ENCODE data around the gene CARS2.
"Not testable (repeated sequence)": the region's sequence is repeated elsewhere in the genome, so short reads cannot be mapped to it uniquely, and the experiment has no call there.

The CARS2 gene

DNA sequence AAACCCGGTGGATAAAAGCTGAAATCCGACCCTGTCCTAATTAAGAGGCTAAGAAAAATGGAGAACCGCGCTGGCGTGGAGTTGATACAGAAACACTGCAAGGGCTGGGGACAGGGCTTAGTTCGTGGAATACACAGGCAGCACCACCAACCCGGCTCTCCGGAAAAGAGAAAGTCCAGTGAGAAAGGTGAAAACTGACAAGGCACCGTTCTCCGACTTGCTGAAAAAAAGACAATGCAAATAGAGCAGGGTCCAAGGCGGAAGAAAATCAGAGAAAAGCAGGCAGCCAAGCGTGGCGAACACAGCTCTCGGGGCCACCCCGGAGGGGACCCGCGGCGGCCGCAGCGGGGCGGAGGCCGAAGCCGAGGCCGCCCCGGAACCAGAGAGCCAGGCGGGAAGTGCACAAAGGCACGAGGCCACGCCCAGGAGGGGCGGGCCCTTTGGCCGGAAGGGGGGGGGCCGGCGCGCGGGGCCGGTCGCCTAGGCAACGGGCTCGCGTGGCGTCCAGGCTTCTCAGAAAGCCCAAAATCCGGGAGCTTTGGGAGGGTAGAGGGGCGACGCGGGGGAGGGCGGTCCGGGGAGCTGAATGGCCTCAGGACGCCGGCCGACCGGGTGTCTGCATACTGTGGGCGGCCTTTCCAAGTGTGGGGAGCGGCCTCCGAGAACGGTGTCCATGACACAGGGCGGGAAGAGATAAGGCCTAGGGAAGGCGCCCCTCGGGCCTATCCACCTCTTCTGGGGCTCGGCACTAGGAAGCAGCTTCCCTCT, 6.3 kb upstream of the CARS2 start:
- peak; percentile 74 to 87 (median 77) for DNase-seq (ENCODE audit: low read depth in 3 of 3)

GRCh38 chr13:110706570-110707372, 855 bp upstream of the CARS2 start:
- DNase-seq (ENCODE audit: low read depth in 3 of 3) = no peak

DNA sequence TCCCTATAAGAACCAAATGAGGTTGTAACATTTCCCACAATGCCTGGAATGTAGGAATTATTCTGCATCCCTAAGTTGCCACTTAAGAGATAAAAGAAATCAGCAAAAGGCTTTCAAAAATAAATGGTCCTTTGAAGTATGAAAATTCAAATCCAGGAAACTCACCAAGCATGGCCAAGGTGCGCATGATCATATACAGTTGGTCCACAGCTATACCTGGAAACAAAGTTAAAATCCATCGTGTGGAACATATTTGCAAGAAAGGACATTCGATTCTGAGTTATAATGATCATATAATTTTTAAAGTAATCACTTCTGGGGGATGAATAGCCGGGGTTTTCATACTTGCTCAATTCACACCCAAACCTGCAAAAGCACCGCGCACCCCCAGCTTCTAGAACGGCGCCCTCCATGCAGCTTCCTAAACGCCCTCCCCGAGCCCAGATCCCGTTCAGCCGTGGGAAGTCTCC, 525 bp downstream of the CARS2 start:
- no peak for DNase-seq (ENCODE audit: low read depth in 3 of 3)

DNA sequence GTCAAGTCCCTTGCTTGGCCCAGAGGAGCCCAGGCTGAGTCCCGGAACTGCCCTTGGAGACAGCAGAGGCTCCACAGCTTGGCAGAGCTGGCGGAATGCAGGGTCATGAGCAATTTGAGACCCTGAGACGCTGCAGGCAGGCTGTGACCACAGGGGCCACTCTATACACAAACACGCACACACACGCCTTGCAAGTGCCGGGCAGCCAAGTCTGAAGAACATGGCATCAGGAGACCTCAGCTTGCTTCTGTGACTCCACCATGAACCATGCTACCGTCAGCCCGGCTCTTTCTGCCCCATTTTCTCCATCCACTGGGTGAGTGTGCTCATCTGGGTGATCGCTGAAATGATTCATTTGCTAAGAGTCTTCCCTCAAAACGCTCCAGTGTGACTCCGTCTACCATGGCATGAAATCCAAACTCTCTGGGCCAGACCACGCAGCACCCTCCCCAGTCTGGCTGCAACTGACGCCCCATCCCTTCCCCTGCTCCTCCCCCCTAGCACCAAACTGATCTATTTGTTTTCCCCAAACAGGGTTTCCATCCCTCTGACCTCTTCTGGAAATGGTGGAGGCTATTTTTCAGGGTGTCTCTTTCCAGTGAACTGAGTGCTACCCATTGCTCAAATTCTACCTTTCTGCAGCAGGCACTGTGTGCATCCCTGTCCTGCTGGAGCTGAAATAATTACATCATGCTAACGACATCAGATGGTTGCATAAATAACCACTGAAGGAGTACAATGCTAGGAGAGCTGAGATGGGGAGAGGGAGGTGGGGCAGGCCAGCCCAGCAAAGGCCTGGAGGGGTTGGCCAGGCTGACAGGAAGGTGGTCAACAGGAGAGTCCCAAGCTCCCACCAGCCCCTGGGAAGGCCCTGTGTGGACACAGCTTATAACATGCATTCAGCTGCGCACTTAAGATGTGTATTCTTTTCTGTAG, 3.1 kb downstream of the CARS2 start:
- DNase-seq (ENCODE audit: low read depth in 3 of 3) = no peak

- DNase-seq (ENCODE audit: low read depth in 3 of 3) = no peak
Observed at GRCh38 chr13:110702089-110702488, 3.8 kb downstream of the CARS2 start.

DNA sequence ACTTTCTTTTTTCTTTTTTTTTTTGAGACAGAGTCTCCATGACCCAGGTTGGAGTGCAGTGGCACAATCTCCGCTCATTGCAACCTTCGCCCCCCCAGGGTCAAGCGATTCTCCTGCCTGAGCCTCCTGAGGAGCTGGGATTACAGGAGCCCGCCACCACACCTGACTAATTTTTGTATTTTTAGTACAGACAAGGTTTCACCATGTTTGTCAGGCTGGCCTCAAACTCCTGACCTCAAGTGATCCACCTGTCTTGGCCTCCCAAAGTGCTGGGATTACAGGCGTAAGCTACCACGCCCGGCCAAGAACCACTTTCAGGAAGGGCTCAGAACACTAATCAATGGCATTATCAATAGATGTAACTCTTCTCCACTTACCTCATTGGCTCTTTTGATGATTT, 4.9 kb downstream of the CARS2 start:
- not testable (repeated sequence) for DNase-seq (ENCODE audit: low read depth in 3 of 3)

DNA sequence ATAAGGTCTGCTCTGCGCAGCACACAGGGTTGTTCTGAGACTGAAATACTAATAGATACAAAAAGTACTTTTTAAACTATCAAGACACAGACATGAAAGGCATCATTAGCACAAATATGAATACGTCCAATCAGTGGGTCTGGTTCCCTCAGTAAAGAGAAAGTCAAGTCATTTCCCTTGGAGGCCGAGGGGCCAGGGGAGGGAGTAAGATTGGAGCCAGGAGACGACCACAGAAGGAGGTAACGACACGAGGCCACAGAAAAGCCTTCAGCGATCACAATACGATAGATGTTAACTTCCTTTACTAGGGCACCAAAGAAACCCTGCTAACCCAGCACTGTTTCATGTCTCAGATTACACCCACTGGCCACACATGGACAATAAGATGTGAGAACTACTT, 5.3 kb downstream of the CARS2 start:
- no peak for DNase-seq (ENCODE audit: low read depth in 3 of 3)

- no peak for DNase-seq (ENCODE audit: low read depth in 3 of 3)
Observed at GRCh38 chr13:110700186-110700585, 5.7 kb downstream of the CARS2 start.

GRCh38 chr13:110699148-110700145, 6.5 kb downstream of the CARS2 start:
- DNase-seq (ENCODE audit: low read depth in 3 of 3) = no peak

GRCh38 chr13:110698689-110699088, 7.2 kb downstream of the CARS2 start:
- no peak for DNase-seq (ENCODE audit: low read depth in 3 of 3)

GRCh38 chr13:110697842-110698241, 8.1 kb downstream of the CARS2 start:
- no peak for DNase-seq (ENCODE audit: low read depth in 3 of 3)

DNA sequence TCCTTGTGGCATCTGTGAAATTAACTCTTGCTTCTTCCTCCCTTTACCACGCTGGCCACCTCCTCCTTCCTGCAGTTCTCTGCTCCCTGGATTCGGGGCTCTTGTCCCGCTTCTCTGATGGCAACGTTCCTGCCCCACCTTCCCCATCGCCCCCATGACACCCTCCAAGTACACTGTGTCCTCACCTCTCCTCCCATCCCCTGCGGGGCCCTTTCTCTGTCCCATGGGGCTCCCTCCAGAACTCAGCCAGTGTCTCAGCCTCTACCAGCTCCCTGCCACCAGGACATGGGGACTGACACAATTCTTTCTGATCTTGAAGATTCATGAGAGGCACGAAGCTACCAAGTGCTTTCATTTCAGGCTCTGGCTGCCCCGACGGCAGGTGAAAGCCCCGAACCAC, 9.1 kb downstream of the CARS2 start:
- no peak for DNase-seq (ENCODE audit: low read depth in 3 of 3)

DNA sequence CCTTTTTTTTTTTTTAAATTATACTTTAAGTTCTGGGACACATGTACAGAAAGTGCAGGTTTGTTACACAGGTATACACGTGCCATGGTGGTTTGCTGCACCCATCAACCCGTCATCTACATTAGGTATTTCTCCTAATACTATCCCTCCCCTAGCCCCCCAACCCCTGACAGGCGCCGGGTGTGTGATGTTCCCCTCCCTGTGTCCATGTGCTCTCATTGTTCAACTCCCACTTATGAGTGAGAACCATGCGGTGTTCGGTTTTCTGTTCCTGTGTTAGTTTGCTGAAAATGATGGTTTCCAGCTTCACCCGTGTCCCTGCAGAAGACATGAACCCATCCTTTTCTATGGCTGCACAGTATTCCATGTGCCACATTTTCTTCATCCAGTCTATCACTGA, 10.1 kb downstream of the CARS2 start:
- not testable (repeated sequence) for DNase-seq (ENCODE audit: low read depth in 3 of 3)

- no peak for DNase-seq (ENCODE audit: low read depth in 3 of 3)
Observed at GRCh38 chr13:110690516-110690915, 15.4 kb downstream of the CARS2 start.

DNA sequence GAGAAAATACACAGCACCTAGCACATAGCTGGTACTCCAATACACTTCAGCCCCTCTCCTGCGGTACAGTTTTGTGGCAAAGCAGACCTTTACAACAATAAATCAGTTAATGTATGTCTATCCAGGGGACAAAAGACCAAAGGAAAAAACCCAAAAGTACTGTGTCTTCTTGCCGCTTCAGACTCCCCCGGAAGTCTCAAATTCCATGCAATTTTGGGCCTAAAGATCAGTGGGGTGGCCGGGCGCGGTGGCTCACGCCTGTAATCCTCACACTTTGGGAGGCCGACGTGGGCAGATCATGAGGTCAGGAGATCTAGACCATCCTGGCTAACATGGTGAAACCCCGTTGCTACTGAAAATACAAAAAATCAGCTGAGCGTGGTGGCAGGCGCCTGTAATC, 16.2 kb downstream of the CARS2 start:
- no peak for DNase-seq (ENCODE audit: low read depth in 3 of 3)

DNA sequence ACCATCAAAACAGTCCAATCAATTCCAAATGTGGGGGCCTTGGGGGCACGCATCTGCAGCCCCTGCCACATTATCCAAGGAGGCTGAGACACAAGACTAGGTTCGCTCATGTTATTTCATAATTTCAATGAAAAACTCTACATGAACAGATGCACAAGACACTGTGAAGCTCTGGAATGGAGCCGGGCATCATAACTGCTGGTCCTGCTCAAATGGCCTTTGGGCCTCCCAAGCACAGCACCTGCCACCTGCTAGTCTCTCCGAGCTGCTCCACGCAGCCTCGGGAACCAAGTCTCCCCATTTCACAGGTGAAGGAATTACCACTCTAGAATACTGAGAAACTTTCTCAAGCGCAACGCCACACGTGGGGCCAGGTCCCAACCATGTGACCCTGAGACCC, 16.9 kb downstream of the CARS2 start:
- no peak for DNase-seq (ENCODE audit: low read depth in 3 of 3)

DNA sequence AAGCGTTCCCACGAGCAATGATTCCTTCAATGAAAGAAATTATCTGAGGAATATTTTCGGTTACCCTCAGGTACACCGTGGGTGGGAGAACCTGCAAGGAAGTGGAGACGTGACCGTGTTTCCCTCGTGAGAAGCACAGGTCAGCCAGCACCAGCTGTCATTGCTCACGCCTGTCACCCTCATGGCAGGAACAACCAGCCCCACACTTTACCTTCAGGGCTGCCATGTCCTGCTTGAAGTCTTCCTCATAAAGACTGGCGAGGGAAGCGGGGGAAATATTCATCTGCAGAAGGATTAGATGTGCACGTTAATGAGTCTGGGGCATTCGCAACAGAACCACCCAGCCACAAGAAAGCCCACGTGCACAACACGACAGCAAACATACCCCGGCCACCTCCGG, 18.2 kb downstream of the CARS2 start:
- no peak for DNase-seq (ENCODE audit: low read depth in 3 of 3)

DNA sequence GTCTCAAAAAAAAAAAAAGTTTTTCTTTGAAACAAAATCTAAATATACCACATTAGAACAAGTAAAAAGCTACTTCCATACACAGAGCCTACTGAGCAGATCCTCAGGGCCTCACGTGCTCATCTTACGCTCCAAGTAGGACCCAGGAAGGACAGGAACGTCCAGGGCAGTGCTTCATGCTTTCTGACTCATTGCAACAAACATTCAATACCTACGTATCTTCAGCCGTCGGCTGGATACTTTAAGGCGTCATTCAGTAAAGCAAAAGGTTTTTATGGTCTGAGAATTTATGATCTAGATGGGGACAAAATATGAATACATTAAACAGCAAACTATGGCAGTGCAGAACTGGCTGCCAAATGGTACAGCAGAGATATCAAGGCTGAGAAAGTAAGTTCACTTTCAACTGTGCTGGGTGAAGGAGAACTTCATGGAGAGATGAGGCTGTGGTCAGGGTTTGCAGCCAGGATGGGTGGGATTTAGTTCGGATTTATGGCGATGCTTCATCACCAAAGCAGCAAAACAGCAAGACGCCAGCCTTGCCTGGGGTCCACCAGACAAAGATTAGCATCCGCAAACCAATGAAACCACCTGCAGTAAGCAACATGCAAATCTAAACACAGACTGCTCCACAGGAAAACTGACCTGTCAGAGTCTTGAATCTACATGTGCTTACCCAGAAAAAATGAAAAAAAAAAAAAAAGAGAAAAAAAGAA, 20.5 kb downstream of the CARS2 start:
- no peak for DNase-seq (ENCODE audit: low read depth in 3 of 3)

- DNase-seq (ENCODE audit: low read depth in 3 of 3) = no peak
Observed at GRCh38 chr13:110684388-110685056, 21.4 kb downstream of the CARS2 start.

DNA sequence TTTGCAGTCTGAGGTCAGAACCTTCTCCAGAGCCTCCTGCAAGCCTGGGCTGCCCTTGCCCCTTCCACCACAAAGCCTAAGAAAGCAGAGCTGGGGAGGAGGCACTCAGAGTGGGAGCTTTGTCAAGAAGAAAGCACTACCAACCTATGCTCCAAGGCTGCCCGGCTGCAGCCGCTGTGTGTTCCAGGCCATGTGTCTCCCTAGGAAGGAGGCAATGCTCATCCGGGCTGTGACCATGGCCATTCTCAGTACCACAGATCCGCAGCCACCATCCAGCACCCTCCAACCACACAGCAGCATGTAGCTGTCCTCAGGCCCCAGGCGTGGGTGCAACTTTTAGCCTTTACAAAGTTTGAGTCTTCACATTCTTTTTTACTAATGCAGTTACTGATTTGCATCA, 22.0 kb downstream of the CARS2 start:
- no peak for DNase-seq (ENCODE audit: low read depth in 3 of 3)
